SK-N-MC (cell line): ENCODE data around the gene GNAI3.

ENCODE experiments used
- EZH2 ChIP-seq: fragments of 200-600 bp; sonication (generic); IDR thresholded peaks from one replicate; pipeline ENCODE4 v1.6.1; 2017; ENCODE audit warnings: antibody characterized with exemption
- FOXP2 ChIP-seq: optimal IDR thresholded peaks from 2 replicates; pipeline ENCODE3; 2011; ENCODE audit warnings: mild to moderate bottlenecking, moderate library complexity; ENCODE audit not compliant: insufficient read depth; ENCODE audit errors: extremely low read length, control extremely low read depth
- POLR2AphosphoS5 ChIP-seq: IDR thresholded peaks from 2 replicates; pipeline ENCODE4 v1.6.1; 2012; ENCODE audit warnings: mild to moderate bottlenecking, low read depth, low read length, borderline replicate concordance

DNA sequence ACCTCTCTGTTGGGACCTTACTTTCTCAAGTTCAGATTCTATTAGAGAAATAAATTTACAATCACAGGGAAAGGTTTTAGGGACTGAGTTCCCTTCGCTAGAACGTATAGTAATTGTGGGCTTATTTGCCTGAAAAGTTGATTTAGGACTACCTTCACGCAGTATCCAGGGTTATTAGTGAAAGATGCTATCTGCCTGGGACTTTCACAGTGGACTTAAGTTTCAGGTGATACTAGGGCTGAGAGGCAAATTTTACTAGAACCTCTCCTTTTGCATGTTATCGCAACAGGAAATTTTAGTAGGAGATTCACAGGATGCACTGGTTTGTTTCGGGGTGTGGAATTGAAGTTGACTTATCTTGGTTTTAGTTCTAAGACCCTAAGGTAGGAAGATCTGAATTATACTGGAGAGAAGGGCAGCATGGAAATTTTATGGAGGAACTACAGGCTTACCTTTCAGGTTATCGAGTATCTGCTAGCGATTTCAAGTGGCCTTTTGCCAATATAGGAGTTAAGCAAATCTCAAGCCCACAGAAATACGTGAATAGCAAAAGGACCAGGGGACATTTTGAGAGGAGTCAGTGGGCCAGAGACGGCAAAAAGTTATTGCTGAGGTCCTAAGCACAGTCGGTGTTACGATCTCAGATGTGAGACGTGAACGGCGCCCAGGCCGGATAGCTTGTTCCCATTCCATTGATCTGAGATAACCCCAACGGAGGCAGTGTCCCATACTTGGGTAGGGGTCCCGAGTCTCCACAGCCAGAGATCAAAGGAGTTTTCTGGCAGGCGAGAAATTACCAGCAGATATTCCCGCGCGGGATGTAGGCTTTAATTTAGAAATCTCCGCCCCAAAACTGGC, 723 bp upstream of the GNAI3 start:
- TF ChIP-seq POLR2AphosphoS5 (no peak), EZH2 (no peak), FOXP2 (no peak)
